Spleen (tissue), 7 donors: ENCODE data around the gene NMU.

ENCODE experiments used
- POLR2A ChIP-seq, 3 donors: fragments of 450-650 bp; IDR thresholded peaks; one replicate each; pipeline ENCODE4 v1.5.1; 2017; ENCODE audit warnings: antibody characterized with exemption in 3 of 3, mild to moderate bottlenecking in 1 of 3
- POLR2AphosphoS5 ChIP-seq, 3 donors: sonication (generic); formaldehyde crosslinking; IDR thresholded peaks; one replicate each; pipeline ENCODE4 v1.5.1; 2017; ENCODE audit warnings: antibody characterized with exemption in 3 of 3
- TF ChIP-seq, protein P1 (sequence below), 11 experiments: fragments of 200-600 bp in 7 of 11; fragments of 450-650 bp in 4 of 11; sonication (generic) in 4 of 11; IDR thresholded peaks in 8 of 11; conservative IDR thresholded peaks in 3 of 11; 1 replicate in 7 of 11; 2 replicates in 4 of 11; pipeline versions ENCODE4 v1.4.0 to v1.8.0; 2016 to 2021; ENCODE audit warnings: antibody characterized with exemption in 11 of 11, inconsistent platforms in 4 of 11, mild to moderate bottlenecking in 1 of 11
- donor health status: DM: no; HTN: no; CAD: no; lungs with moderate emphysema.
- donor health status: DM: no; HTN: no; CAD: no.
- donor health status: DM: no; HTN: no; CAD: no.

DNA sequence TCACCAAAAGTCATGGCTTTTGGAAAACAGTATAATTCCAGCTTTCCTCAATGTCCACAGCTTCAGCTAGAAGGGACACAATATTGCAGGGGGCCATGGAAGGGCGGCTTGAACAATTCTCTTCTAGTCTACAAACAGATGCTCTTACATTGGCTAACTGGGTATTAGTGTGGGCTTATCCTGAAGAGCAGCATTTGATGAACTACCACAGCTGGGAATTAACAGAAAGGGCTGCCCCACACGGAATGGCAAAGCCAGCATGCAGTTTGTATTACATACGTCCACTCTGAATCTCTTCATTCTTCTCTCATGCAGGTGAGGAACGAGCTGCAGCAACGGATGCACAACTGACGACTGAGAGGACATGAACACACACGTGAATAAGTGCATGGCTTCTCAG, 31.1 kb downstream of the NMU start:
- TF ChIP-seq, protein P1, sequence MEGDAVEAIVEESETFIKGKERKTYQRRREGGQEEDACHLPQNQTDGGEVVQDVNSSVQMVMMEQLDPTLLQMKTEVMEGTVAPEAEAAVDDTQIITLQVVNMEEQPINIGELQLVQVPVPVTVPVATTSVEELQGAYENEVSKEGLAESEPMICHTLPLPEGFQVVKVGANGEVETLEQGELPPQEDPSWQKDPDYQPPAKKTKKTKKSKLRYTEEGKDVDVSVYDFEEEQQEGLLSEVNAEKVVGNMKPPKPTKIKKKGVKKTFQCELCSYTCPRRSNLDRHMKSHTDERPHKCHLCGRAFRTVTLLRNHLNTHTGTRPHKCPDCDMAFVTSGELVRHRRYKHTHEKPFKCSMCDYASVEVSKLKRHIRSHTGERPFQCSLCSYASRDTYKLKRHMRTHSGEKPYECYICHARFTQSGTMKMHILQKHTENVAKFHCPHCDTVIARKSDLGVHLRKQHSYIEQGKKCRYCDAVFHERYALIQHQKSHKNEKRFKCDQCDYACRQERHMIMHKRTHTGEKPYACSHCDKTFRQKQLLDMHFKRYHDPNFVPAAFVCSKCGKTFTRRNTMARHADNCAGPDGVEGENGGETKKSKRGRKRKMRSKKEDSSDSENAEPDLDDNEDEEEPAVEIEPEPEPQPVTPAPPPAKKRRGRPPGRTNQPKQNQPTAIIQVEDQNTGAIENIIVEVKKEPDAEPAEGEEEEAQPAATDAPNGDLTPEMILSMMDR (IDR thresholded peaks at IDR 0.05 in 8 of 11, conservative IDR thresholded peaks at IDR 0.05 in 3 of 11), result no peak
- TF ChIP-seq POLR2A (IDR thresholded peaks at IDR 0.05) (no peak), POLR2AphosphoS5 (IDR thresholded peaks at IDR 0.05) (no peak)
